NCI-H146 treated with DMSO at 0.1 percent for 48 hours (cell line): ENCODE data around the gene CXorf38.

Experiments
- DNase-seq: peaks from one replicate; lab custom pipeline; 2025; ENCODE audit not compliant: unreplicated experiment; lab: John Stamatoyannopoulos, UW

Gene CXorf38, protein sequence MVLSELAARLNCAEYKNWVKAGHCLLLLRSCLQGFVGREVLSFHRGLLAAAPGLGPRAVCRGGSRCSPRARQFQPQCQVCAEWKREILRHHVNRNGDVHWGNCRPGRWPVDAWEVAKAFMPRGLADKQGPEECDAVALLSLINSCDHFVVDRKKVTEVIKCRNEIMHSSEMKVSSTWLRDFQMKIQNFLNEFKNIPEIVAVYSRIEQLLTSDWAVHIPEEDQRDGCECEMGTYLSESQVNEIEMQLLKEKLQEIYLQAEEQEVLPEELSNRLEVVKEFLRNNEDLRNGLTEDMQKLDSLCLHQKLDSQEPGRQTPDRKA

GRCh38 chrX:40647307-40648197 lies at the start of gene CXorf38:
Gene CXorf38, minus strand, starts transcription at chrX:40647561. Its CDS starts 41 bp downstream, at chrX:40647520.
- peak; percentile 62 for DNase-seq

DNA sequence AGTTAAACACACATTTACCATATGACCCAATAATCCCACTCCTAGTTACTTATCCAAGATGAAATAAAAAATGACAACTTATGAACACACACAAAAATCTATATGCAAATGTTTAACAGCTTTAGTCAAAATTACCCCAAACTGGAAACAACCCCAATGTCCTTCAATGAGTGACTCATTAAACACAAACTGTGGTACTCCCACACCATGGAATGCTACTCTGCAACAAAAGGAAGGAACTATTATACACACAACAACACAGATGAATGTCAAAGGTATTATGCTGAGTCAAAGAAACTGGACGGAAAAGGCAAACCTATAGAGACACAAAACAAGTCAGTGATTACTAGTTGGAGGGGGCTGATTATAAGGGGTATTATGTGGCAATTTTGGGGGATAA lies 47.4 kb upstream of the CXorf38 start:
- no peak for DNase-seq

- no peak for DNase-seq
These were observed 41.6 kb upstream of the CXorf38 start for GRCh38 chrX:40688929-40689328.

GRCh38 chrX:40687169-40687568 lies 39.8 kb upstream of the CXorf38 start:
- DNase-seq, result no peak

GRCh38 chrX:40685362-40685918 lies 38.1 kb upstream of the CXorf38 start:
- no peak for DNase-seq

DNA sequence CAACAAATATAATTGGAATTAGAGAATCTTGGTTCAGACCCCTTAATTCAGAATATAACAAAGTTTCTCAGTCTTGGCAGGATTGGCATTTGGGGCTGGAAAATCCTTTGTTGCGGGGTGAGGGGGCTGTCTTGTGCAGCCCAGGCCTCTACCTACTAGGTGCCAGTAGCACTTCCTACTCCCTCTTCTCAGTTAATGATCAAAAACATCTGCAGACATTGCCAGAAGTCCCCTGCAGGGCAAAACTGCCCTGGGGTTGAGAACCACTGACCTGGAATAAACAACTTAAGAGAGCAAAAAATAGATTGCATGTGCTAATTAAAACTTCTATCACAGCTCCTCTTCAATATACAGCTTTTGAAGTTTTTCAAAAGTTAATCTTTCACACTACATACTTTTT lies 36.7 kb upstream of the CXorf38 start:
- DNase-seq, result no peak

- DNase-seq, result no peak
These were observed 35.9 kb upstream of the CXorf38 start for GRCh38 chrX:40683245-40683644.

GRCh38 chrX:40671126-40671525 lies 23.8 kb upstream of the CXorf38 start:
- no peak for DNase-seq

- no peak for DNase-seq
These were observed 16.7 kb upstream of the CXorf38 start for GRCh38 chrX:40663880-40664630.

GRCh38 chrX:40663078-40663740 lies 15.8 kb upstream of the CXorf38 start:
- DNase-seq, result no peak

DNA sequence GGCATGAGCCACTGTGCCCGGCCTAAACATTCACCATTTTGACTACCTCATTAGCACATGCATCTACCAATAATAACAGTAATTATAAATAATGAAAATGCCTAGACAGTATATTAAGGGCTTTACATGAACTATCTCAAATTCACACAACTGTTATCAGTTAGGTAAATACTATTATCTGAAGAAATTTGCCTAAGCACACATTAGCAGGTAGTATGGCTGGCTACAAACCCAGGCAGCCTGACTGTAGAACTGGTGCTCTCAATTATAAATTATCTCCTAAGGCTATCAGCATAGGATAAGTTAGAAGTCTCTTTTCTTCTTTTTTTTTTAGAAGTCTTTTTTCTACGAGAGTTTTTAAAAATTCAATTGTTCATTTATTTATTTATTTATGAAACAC lies 14.1 kb upstream of the CXorf38 start:
- DNase-seq, result no peak

DNA sequence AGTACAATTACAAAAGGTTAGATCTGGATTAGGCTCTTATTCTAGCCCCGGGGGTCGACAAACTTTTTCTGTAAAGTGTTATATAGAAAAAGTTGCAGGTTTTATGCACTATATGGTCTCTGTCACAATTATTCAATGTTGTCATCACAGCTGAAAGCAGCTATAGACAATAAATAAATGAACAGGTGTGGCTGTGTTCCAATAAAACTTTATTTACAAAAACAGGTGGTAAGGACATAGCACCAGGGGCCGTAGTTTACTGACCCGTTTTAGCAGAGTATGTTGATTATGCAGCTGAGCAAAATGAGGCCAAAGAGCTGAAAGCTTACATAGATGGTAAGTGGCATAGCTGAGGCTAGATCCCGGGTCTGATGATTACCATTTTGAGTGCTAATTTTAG lies 13.0 kb upstream of the CXorf38 start:
- no peak for DNase-seq

- DNase-seq, result no peak
These were observed 6.2 kb upstream of the CXorf38 start for GRCh38 chrX:40653535-40653934.

DNA sequence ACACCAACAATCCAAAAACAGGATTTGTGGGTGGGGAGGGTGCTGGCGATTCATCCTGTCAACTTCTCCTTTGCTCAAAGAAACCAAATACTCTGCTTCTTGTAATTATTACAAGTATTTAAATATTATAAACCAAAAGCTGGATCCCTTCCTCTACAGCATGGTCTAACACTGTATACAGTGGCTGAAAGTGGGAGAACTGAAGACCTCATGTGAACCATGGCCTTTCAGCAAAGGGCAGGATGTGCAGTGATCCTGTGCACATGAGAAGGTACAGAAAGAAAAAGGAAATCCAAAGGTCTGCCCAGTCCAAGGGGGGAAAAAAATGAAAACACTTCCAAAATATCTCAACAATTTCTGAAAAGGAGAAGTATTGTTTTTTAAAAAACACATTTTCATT lies 5.3 kb upstream of the CXorf38 start:
- DNase-seq, result no peak

GRCh38 chrX:40651620-40652223 lies 4.4 kb upstream of the CXorf38 start:
- peak; percentile 47 for DNase-seq

- DNase-seq, result peak; percentile 11
These were observed 663 bp downstream of the CXorf38 start for GRCh38 chrX:40646489-40647306.

DNA sequence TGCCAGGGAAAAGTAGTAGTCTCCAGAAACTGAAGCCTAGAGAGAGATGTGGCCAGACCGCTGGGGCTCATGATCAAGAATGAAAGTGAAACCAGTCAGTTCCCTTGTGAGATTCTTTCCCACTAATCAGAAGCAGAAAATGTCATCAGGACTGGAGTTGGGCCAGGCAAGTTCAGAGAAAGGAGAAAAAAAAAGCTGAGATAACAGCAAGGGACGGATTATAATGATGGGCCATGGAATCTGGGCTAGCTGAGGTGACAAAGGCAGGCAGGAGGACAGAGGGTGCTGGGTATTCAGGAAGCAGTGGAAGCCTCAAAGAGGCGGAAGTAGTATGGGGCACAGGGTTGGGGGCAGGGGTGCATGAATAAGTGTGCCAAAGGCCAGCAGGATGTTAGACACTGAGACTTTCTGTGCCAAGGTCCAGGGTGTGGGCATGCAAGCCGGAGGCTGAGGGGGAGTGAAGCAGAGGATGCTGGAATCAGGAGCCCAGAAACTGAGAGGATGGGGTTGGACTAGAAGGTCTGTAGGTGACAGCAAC lies 2.5 kb downstream of the CXorf38 start:
- no peak for DNase-seq

- DNase-seq, result no peak
These were observed 3.2 kb downstream of the CXorf38 start for GRCh38 chrX:40644176-40644575.

DNA sequence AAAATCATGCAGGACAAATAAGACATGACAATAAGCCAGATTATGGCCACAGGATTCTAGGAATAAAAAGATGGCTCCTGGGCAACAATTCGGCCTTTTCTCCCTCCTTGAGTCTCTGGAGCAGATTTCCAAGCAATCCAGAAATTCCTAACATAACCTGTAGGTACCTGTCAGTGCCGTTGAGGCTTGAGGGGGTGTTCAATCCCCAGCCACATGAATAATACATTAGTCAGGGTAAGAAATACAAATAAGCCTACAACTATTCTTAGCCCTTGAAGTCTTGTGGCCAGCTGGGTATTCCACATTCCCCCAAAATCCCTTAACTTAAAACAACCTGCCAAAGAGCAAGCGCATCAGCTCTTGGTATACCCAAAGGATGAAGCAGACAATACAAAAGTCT lies 9.7 kb downstream of the CXorf38 start:
- no peak for DNase-seq
